NCI-H510A (cell line): ENCODE data around the gene TNP2.
A peak's percentile ranks its signal among the peaks of the same experiment; 100 is the strongest.

Experiments used
- DNase-seq: peaks from one replicate; lab custom pipeline; 2025; lab: John Stamatoyannopoulos, UW

The TNP2 gene

DNA sequence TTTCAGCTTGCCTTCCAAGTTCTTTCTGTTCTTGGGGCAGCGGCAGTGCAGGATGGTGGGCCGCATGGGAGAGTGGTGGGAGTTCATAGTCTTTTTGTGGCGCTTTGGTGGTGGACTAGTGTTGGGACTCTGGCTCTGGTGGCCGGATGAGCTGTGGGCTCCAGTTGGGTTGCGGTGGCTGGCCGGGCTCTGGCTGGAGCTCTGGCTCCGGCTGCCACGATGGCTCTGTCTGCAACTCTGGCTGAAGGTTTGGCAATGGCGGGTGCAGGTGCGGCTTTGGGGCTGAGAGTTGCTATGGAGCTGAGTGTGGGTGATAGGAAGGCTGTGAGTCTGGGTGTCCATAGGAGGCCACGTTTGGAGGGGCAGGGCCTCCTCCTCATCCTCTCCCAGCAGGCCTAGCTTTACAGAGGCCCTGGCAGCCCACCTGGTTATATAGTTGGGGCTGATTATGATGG lies at the start of gene TNP2:
Gene TNP2 (minus strand): TSS at position 405 of the 455 bp plus-strand sequence. CDS start 63 bp downstream, at position 342.
- DNase-seq, result no peak

DNA sequence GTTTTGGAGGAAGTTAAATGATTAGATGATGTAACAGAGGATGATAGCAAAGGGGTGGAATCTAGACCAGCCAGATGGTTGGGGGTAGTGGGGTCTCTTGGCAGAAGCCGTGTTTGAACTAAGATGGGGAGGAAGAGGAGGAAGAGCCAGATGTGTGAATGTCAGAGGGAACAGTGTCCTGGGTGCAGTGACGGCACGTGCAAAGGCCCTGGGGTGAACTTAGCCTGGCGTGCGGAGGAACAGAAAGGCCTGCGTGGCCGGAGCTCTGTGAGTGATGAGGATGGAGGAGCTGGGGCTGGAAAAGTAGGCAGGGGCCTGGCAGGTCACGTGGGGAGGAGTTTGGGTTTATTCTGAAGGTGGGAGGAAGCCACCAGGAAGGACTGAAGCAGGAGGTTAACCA lies 49.7 kb upstream of the TNP2 start:
- DNase-seq, result no peak

GRCh38 chr16:11316331-11317015 lies 47.3 kb upstream of the TNP2 start:
- no peak for DNase-seq

DNA sequence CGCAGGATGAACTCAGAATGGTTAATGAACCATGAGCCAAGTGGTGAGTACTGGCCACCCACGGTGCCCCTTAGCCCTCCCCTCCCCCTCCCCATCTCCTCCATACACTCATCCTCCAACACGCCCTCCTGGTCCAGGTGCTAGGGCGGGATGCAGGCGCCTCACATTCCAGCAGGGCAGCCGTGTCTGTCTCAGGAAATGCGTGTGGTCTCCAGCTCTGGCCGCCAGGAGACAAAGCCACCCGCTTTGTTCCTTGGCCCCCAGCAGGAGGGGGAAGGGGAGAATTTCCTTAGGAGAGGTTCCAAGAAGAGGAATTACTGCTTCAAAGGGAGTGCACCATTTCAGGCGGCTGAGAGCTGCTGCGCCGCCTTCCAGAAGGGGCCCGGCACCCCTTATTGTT lies 46.4 kb upstream of the TNP2 start:
- peak; percentile 15 for DNase-seq

DNA sequence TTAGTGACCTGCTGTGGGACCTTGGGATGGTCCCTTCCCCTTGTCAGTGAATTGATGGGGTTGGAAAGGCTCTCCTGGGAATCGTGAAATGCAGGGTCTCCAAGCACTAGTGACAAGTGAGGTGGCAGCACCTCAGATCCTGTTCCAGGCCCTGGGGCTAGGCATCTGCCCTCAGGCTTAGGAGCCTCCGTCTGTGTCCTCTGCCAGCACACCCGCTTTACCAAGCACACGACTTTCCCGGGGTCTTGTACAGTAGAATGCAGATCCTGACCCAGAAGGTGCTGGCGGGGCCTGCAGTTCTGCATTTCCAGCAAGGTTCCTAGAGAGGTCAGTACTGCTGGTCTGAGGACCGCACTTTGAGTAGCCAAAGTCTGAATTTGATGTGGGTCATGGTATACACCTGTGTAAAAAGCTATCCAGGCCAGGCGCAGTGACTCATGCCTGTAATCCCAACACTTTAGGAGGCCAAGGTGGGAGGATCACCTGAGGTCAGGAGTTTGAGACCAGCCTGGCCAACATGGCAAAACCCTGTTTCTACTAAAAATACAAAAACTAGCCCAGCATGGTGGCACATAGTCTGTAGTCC lies 45.3 kb upstream of the TNP2 start:
- no peak for DNase-seq

- DNase-seq, result no peak
These were observed 44.6 kb upstream of the TNP2 start for GRCh38 chr16:11313493-11314308.

- DNase-seq, result no peak
These were observed 43.8 kb upstream of the TNP2 start for GRCh38 chr16:11312718-11313492.

- DNase-seq, result no peak
These were observed 42.0 kb upstream of the TNP2 start for GRCh38 chr16:11310997-11311561.

GRCh38 chr16:11310634-11310977 lies 41.5 kb upstream of the TNP2 start:
- no peak for DNase-seq

GRCh38 chr16:11309895-11310633 lies 40.9 kb upstream of the TNP2 start:
- no peak for DNase-seq

GRCh38 chr16:11308493-11309283 lies 39.6 kb upstream of the TNP2 start:
- peak; percentile 56 for DNase-seq

GRCh38 chr16:11307639-11308492 lies 38.7 kb upstream of the TNP2 start:
- no peak for DNase-seq

GRCh38 chr16:11306997-11307638 lies 38.0 kb upstream of the TNP2 start:
- DNase-seq, result no peak

- no peak for DNase-seq
These were observed 37.3 kb upstream of the TNP2 start for GRCh38 chr16:11306381-11306780.

- DNase-seq, result no peak
These were observed 34.4 kb upstream of the TNP2 start for GRCh38 chr16:11303405-11304138.

GRCh38 chr16:11302977-11303376 lies 33.9 kb upstream of the TNP2 start:
- DNase-seq, result no peak

DNA sequence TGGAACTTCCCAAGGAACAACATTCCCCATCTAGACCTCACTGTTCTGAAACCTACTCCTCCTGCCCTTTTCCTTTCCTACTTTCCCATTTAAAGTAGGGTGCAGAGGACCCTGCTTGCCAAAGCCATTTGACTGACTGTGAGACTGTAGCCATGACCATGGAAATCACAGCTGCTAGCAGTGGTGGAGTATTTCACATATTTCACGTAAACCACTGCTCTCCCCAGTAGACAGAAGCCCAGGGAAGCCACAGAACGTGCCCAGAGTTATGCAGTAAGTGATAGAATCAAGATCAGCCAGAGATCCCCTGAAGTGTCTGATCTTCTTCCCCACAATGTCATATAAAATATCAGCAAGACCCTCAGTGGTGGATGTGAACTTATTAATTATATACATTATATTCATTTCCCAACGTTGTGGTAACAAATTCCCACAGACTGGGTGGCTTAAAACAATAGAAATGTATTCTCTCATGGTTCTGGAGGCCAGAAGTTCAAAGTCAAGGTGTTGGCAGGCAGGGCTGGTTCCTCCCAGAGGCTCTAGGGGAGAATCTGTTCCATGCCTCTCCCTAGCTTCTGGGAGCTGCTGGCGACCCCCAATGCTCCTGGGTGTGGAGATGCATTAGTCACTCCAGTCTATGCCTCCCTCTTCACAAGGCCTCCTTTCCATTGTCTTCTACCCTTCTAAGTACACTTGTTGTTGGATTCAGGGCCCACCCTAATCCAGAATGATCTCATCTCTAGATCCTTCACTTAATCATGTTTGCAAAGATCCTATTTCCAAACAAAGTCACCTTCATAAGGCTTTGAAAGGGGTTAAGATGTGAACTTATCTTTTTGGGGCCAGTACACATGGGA lies 32.7 kb upstream of the TNP2 start:
- no peak for DNase-seq
